HG03469 (cell line): Measurements from ENCODE around the gene RNASE13.

Experiments used
- ATAC-seq: cut with Tn5 transposase; IDR thresholded peaks from one replicate; pipeline ENCODE4 v1.9.1; 2021; ENCODE audit warnings: mild to moderate bottlenecking, moderate library complexity, moderate number of reproducible peaks; ENCODE audit not compliant: unreplicated experiment

RNASE13 gene, protein sequence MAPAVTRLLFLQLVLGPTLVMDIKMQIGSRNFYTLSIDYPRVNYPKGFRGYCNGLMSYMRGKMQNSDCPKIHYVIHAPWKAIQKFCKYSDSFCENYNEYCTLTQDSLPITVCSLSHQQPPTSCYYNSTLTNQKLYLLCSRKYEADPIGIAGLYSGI

DNA sequence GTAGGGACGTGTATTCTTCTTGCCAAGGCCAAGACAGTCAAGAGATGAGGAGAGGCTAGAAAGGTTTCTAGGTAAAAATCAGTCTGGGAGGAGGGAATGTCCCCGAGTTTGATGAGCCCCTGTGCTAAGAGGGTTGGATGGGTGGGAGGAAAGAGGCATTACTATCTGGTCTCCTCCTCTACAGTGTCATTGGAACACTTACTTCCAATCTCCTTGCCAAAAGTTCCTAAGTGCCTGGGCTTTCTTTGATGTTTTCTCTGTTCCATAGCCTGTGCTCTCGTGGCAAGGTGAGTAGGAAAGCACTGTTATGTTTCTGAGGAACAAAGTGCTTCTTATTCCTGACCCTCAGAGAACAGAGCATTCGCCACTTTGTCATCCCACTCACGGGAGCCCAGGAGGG lies at the start of gene RNASE13:
RNASE13 (minus strand) TSS at position 101 of the 400 bp plus-strand sequence. CDS start 519 bp downstream, outside the sequence.
- ATAC-seq: no peak

DNA sequence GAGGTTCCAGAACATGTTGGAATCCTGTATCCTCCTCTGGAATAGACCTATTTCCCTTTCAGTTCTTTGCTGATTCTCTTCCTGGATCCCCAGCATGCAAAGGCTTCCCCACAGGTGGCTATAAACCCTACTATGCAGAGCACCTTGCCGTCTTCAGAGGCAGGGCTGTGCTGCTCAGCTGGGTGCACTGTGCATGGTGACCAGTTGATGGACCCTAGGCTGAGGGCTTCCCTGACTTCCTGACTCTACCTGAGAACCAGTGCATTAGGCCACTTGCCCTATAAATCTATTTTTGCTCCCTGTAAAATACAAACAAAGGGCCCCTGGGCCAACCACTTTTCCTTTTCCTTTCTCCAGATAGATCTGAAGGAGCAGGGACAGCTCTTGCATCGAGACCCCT lies 49.8 kb upstream of the RNASE13 start:
- no peak for ATAC-seq

DNA sequence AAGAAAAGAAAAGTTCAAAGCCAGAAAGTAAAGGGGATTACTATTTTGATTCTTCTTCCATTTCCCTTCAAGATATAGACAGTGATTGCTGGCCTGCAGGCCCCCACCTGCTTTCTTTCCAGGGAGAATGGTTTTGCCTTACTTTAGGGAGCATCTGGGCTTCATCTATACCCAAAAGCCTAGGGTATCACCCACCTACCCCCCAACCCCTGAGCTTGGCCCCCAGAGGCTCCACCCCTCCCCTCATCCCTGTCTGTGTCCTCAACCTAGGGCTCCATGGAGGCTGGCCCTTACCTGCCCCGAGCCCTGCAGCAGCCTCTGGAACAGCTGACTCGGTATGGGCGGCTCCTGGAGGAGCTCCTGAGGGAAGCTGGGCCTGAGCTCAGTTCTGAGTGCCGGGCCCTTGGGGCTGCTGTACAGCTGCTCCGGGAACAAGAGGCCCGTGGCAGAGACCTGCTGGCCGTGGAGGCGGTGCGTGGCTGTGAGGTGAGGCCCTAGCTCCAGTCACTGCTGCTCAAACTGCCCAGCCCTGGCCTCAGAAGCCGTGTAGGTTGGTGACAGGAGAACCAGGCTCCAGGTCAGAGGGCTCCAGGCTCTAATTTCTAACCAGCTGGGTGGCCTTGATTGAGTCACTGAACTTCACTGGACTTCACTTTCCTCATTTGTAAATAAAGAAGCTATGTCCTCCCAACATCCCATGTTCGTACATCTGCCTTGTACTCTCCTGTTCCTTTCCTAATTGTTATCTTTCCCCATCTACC lies 49.1 kb upstream of the RNASE13 start:
- ATAC-seq: no peak

DNA sequence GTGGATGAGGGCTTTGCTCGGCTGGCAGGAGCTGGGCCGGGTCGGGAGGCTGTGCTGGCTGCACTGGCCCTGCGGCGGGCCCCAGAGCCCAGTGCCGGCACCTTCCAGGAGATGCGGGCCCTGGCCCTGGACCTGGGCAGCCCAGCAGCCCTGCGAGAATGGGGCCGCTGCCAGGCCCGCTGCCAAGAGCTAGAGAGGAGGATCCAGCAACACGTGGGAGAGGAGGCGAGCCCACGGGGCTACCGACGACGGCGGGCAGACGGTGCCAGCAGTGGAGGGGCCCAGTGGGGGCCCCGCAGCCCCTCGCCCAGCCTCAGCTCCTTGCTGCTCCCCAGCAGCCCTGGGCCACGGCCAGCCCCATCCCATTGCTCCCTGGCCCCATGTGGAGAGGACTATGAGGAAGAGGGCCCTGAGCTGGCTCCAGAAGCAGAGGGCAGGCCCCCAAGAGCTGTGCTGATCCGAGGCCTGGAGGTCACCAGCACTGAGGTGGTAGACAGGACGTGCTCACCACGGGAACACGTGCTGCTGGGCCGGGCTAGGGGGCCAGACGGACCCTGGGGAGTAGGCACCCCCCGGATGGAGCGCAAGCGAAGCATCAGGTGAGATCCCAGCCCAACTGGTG lies 47.0 kb upstream of the RNASE13 start:
- ATAC-seq: no peak

DNA sequence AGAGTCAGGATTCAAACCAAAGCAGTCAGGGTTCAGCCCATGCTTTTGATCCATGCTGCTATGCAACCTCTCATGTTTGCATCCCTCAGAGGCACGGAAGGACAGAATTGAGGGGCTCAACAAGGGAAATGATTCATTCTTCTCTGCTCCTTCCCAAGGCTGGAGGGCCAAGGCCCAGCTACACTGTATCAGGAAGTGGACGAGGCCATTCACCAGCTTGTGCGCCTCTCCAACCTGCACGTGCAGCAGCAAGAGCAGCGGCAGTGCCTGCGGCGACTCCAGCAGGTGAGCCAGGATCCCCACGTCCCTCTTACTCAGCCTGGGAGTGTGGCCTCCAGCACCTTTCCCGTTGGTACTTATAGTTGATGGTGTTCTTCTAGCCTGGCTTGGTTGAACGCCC lies 44.1 kb upstream of the RNASE13 start:
- no peak for ATAC-seq

DNA sequence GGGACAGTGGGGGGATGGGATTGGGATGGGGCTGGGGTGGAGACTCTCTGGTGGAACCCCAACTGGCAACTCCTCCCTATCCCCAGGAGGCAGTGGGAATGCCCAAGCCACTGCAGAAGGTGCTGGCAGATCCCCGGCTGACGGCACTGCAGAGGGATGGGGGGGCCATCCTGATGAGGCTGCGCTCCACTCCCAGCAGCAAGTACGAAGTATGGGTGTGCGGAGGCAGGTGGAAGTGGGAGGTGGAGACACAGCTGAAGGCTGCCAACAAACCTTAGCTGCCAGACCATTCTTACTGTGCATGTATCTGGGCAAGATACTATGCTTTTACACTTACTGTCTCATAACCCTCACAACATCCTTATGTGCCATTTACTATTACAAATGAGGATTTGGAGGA lies 43.7 kb upstream of the RNASE13 start:
- no peak for ATAC-seq

DNA sequence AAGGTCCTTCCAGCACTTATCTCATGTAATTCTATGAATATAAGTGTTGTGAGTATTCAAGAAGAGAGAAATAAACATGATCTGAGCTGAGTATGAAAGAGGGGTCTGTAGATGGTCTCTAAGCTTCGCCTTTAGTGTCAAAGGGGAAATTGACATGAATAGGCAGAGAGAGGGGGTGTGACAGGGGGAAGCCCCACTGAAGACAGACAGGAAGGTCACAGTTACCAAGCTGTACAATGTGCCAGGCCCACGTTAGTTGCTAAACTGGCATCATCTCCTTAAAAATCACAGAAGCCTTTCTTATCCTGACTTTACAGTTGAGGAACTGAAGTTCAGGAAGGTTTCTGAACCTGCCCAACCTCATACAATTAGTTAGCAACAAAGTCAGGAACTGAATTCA lies 43.1 kb upstream of the RNASE13 start:
- no peak for ATAC-seq

DNA sequence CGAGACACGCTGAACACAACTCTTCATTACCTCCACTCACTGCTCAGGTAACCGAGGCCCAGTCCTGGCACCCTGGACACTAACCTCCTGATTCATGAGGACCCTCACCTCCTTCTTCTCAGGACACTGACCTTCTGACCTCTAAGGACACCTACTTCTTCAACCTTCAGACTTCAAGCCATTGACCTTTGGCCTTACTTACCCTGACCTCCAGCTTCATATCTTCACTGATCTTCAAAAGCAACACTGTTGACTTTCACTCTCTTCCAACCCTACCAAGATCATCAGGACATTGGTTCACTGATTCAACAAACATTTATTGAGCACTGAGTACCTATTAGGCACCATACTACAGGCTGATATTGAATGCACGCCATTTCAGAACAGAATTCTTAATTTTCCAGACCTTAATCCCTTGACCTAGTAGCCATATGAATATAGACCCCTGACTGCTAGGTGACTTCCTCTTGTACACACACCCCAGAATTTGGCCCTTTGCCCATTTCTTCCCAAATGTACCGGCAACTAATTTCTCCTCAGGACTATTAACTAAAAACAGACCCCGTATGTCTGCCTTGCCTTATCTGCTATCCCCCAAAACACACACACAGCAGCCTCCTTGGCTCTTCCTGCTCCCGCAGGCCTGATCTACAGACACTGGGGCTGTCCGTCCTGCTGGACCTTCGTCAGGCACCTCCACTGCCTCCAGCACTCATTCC lies 41.3 kb upstream of the RNASE13 start:
- ATAC-seq: no peak

DNA sequence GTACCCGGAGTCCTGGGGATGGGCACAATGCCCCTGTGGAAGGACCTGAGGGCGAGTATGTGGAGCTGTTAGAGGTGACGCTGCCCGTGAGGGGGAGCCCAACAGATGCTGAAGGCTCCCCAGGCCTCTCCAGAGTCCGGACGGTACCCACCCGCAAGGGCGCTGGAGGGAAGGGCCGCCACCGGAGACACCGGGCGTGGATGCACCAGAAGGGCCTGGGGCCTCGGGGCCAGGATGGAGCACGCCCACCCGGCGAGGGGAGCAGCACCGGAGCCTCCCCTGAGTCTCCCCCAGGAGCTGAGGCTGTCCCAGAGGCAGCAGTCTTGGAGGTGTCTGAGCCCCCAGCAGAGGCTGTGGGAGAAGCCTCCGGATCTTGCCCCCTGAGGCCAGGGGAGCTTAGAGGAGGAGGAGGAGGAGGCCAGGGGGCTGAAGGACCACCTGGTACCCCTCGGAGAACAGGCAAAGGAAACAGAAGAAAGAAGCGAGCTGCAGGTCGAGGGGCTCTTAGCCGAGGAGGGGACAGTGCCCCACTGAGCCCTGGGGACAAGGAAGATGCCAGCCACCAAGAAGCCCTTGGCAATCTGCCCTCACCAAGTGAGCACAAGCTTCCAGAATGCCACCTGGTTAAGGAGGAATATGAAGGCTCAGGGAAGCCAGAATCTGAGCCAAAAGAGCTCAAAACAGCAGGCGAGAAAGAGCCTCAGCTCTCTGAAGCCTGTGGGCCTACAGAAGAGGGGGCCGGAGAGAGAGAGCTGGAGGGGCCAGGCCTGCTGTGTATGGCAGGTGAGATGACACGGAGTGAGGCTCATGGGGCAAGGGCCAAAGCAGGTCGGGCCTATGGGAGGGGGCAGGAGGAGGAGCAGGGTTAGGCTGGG lies 40.0 kb upstream of the RNASE13 start:
- no peak for ATAC-seq

DNA sequence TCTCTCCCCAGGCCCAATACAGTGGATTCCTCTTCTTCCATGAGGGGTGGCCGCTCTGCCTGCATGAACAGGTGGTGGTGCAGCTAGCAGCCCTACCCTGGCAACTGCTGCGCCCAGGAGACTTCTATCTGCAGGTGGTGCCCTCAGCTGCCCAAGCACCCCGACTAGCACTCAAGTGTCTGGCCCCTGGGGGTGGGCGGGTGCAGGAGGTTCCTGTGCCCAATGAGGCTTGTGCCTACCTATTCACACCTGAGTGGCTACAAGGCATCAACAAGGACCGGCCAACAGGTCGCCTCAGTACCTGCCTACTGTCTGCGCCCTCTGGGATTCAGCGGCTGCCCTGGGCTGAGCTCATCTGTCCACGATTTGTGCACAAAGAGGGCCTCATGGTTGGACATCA lies 39.3 kb upstream of the RNASE13 start:
- ATAC-seq: no peak

DNA sequence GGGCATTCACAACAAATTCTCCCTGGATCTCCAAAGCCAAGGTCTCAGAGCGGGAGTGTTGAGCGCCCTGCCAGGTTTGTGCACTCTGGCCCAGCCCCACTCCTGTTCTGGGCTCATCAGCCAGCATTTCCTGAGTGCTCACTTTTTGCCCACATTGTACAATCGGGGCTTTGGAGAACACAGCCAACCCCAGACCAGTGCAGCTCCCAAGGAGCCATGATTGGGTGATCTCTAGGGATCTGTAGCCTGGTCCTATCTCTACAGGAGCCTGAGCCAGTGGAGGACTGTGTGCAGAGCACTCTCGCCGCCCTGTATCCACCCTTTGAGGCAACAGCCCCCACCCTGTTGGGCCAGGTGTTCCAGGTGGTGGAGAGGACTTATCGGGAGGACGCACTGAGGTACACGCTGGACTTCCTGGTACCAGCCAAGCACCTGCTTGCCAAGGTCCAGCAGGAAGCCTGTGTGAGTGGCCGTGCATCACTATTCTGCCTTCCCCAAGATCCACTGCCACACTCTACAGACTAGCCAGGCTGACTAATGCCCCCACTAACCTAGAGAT lies 38.3 kb upstream of the RNASE13 start:
- no peak for ATAC-seq

DNA sequence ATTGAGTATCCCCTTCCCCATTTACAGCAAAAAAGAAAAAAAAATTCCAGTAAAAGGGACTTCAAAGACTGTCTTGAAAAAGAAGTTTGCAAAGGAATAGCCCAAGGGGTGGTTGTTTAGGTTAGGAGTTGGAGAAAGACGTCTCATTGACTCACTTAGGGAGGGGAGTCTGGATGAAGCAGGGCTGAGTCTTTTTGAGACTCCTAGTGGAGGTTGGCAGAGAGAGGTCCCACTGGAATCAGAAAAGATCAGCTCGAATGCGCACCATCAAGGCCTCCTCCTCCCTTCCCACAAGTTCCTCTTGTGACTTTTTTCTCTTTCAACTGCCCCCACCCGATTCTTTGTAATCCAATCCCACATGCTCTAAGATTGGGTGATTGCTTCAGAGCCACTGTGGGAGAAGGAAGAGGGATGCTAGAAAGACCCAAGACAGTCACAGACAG lies 37.4 kb upstream of the RNASE13 start:
- no peak for ATAC-seq

DNA sequence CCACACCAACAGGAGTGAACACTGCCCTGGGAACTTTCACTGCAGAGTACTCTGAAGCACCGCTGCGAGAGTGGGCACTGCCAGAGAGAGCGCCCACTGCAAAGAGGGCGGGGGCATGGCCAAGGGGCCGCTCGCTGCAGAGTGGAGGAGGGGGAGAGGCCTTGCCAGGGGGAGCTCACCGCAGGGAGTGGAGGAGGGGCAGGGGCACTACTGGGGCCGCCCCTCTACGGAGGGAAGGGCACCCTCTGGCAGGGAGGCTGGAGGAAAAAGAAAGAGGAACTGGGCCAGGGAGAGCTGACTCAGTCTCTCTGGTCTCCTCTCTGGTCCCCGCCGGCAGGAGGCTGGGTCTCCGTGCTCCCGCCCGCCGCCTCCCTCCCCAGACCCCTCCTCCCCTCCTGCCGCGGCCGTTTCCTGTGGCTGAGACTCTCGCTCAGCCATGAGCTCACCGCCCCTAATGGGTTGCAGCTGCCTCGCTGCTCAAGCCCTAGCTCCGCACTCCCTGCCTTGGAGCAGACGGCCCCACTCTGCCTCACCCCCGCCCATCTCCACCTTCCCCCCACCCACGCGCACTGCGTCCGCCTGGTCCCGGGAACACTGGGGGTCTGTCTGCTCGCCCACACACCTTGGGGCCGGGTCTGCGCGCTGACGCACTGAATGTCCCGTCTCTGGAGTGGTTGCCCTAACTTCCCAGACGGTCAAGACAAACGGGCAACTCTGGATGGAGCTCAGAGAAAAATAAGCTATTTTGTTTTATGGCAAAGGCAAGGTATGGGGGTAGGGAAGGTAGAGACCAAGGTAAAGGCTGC lies 36.8 kb upstream of the RNASE13 start:
- peak; percentile 62 for ATAC-seq

DNA sequence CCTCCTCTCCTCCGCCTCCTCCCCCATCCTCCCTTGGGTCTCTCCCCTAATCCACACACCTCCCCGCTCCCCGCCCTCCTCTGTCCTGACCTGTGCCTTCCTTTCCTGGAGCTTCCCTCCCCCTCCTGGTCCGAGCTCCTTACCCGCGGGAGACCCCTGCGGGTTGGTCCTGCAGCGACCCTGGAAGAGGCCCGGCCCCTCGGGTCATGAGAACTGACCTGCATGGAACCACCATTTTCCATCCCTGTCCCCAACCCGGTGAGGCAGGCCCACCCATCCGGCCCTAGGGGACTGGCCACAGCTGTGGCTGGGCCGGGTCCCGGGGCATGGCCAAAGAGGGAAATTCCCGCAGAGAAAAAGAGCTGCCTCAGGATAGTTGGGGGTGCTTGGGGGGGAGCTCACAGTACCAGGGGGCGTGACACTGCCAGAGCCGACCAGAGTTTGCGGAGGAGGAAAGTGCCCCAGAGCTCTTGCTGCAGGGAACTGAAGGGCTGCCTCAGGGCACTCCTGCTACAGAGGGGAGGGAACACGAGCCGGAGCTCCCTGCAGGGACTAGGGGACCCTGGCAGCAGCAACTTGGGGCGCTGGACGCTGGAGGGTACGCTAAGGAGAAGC lies 36.1 kb upstream of the RNASE13 start:
- ATAC-seq: no peak

DNA sequence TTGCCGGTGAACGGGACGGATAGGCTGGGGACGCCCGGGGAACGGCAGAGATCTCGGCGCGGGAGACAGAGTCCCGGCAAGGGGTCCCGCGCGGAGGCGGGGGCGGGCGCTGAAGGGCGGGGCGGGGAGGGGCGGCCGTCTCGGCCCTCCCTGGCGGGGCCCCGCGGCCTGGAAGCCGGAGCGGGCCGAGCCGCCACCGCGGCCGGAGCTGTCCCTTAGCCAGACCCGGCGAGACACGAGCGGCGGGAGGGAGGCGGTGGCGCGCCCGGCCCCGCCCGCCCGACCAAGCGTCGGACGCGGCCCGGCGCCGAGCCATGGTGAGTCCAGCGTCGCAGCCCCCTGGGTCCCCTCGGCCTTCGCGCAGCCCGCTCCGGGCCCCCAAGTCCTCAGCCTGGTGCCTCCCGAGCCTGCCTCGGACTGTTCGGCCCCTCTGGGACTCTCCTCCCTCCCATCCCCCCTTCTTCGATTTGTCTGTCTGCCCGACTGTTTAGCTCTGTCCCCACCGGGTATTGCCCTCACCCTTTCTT lies 35.5 kb upstream of the RNASE13 start, which contains the start of gene ARHGEF40:
ARHGEF40 (plus strand) TSS at position 222 of the 527 bp plus-strand sequence; CDS start at position 315, 93 bp downstream.
- no peak for ATAC-seq

DNA sequence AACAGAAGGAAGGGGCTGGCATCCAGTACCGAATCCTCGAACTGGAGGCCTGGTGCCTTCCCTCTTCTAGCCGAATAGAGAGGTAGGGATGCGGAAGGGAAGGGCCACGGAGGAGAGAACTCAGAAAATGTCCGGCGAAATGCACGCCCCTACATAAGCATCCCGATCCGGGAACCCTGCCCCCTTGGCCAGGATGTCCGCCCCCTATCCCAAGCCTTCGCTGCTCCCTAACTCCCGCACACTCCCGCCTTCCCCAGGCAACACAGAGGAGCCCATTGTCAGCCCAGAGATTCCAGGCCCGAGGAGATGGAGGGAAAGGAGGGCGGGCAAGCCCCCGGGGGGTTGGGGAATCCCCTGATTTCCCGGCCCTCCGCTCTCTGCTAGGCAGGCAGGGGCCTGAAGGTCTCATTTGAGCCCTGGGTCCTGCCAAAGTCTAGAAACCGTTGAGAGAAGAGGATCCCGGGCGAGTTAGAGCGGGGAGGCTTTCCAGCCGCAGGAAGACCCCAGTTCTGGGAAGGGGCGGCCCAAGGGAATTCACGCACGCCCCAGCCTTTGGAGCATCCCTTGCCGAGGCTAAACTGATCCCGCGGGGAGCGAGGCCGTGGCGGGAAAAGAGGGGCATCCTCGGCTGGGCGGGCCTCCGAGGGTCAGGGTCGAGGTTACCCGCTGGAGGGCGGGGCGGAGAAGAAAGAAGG lies 34.9 kb upstream of the RNASE13 start:
- no peak for ATAC-seq

DNA sequence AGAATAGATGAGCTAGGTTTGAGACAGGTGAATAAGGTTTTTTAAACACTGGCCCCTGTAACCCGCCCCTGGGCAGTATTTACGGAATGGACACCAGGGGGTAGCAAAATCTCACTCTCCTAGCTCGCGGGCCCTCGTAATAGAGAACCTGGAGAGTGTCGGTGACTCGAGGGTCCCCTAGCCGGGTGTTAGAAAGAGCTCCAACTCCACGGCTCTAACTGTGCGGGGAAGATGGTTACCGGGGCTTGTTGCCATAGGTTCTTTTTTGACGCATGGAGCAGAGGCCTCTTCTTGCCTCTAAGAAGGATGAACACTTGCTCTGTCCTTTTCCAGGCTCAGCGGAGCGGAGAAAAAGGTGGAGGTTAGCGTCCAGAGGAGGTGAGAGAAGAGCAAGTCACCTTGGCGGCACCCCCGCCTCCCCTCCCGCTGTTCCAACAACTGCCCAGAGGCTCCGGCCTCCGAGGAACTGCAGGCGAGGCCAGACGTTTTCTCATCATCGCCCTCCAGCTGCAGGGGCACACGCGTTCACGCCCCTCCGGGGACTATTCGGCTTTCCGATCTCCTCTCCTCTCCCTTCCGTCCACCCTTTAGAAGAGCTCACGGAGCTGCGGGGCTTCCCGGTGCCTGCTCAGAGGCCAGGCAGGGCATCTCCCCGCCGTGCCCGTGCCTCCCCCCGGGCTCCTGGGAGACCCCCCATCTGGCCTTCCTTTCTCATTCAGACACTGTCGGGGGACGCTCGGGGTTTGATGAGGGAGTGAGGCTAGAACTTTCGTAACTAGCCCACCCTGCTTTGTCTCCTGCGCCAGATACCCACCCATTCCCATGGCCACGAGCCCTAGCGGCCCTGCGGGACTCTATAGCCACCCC lies 34.1 kb upstream of the RNASE13 start:
- ATAC-seq: no peak
